Esophagus muscularis mucosa (tissue), 3 donors: Measurements from ENCODE around the gene CRYBA1.

Source experiments
- POLR2AphosphoS5 ChIP-seq, 2 donors: sonication (generic); formaldehyde crosslinking; IDR thresholded peaks; one replicate each; pipeline ENCODE4 v1.6.1; 2017; ENCODE audit warnings: antibody characterized with exemption in 2 of 2
- TF ChIP-seq, protein P1 (sequence below), 3 experiments: fragments of 200-600 bp in 2 of 3; fragments of 450-650 bp in 1 of 3; sonication (generic) in 2 of 3; IDR thresholded peaks; one replicate each; pipeline ENCODE4 v1.5.1; 2017 to 2019; ENCODE audit warnings: antibody characterized with exemption in 3 of 3, mild to moderate bottlenecking in 2 of 3, moderate library complexity in 1 of 3

- TF ChIP-seq, protein P1, sequence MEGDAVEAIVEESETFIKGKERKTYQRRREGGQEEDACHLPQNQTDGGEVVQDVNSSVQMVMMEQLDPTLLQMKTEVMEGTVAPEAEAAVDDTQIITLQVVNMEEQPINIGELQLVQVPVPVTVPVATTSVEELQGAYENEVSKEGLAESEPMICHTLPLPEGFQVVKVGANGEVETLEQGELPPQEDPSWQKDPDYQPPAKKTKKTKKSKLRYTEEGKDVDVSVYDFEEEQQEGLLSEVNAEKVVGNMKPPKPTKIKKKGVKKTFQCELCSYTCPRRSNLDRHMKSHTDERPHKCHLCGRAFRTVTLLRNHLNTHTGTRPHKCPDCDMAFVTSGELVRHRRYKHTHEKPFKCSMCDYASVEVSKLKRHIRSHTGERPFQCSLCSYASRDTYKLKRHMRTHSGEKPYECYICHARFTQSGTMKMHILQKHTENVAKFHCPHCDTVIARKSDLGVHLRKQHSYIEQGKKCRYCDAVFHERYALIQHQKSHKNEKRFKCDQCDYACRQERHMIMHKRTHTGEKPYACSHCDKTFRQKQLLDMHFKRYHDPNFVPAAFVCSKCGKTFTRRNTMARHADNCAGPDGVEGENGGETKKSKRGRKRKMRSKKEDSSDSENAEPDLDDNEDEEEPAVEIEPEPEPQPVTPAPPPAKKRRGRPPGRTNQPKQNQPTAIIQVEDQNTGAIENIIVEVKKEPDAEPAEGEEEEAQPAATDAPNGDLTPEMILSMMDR (IDR thresholded peaks at IDR 0.05): no peak
- TF ChIP-seq POLR2AphosphoS5 (IDR thresholded peaks at IDR 0.05): no peak
Observed at GRCh38 chr17:29245401-29245800, 1.3 kb upstream of the CRYBA1 start.
